Stimulated activated CD8-positive, alpha-beta memory T cell treated with anti-CD3 and anti-CD28 coated beads, Interleukin-15, amount 100 ng/mL, for 1 hour (primary cell): Measurements from ENCODE around the gene CUEDC2.

Source experiments
- DNase-seq: peaks from one replicate; pipeline ENCODE4 v3.0.0-alpha.2; 2020; ENCODE audit warnings: low read depth

Gene CUEDC2

GRCh38 chr10:102432162-102432950 is at the start of gene CUEDC2:
Gene CUEDC2, minus strand, starts transcription at chr10:102432574. Its CDS starts 7,386 bp downstream, at chr10:102425188.
- peak; percentile 92 for DNase-seq

- no peak for DNase-seq
These were observed 48.0 kb upstream of the CUEDC2 start for GRCh38 chr10:102480396-102480795.

GRCh38 chr10:102479651-102480050 is 47.3 kb upstream of the CUEDC2 start:
- DNase-seq = no peak

GRCh38 chr10:102476466-102477141 is 44.2 kb upstream of the CUEDC2 start:
- DNase-seq = no peak

GRCh38 chr10:102475451-102476040 is 43.2 kb upstream of the CUEDC2 start:
- no peak for DNase-seq

GRCh38 chr10:102473445-102474331 is 41.3 kb upstream of the CUEDC2 start:
- DNase-seq = no peak

- no peak for DNase-seq
These were observed 38.5 kb upstream of the CUEDC2 start for GRCh38 chr10:102470579-102471546.

GRCh38 chr10:102468683-102469082 is 36.3 kb upstream of the CUEDC2 start:
- no peak for DNase-seq

- no peak for DNase-seq
These were observed 35.6 kb upstream of the CUEDC2 start for GRCh38 chr10:102467971-102468438.

- no peak for DNase-seq
These were observed 34.9 kb upstream of the CUEDC2 start for GRCh38 chr10:102467318-102467717.

- DNase-seq = no peak
These were observed 33.1 kb upstream of the CUEDC2 start for GRCh38 chr10:102465466-102465865.

- no peak for DNase-seq
These were observed 31.6 kb upstream of the CUEDC2 start for GRCh38 chr10:102463983-102464382.

- DNase-seq = no peak
These were observed 30.2 kb upstream of the CUEDC2 start for GRCh38 chr10:102462512-102463054.

- peak; percentile 84 for DNase-seq
These were observed 29.0 kb upstream of the CUEDC2 start for GRCh38 chr10:102461187-102462054.

- no peak for DNase-seq
These were observed 28.4 kb upstream of the CUEDC2 start for GRCh38 chr10:102460836-102461186.

GRCh38 chr10:102458656-102459055 is 26.3 kb upstream of the CUEDC2 start:
- no peak for DNase-seq

- DNase-seq = no peak
These were observed 25.3 kb upstream of the CUEDC2 start for GRCh38 chr10:102457591-102458150.

- DNase-seq = no peak
These were observed 23.6 kb upstream of the CUEDC2 start for GRCh38 chr10:102455893-102456471.
